GM12878 (cell line): ENCODE data around the gene FTL.

Experiments
- CEBPB ChIP-seq, 2 experiments: fragments of 150-350 bp in 1 of 2; IDR thresholded peaks; 2 replicates each; pipeline ENCODE4 v1.6.1; 2012 to 2014; ENCODE audit warnings: low read depth in 2 of 2, low read length in 2 of 2, borderline replicate concordance in 1 of 2, inconsistent platforms in 1 of 2
- CHD2 ChIP-seq: IDR thresholded peaks from 2 replicates; pipeline ENCODE4 v1.6.1; 2011; ENCODE audit warnings: low read depth, low read length, improper control_type of control experiment, borderline replicate concordance
- CTCF ChIP-seq, 3 experiments: IDR thresholded peaks in 2 of 3; conservative IDR thresholded peaks in 1 of 3; 2 replicates each; pipeline ENCODE4 v1.5.1; 2011; ENCODE audit warnings: low read depth in 3 of 3, low read length in 3 of 3, mild to moderate bottlenecking in 3 of 3, control low read depth in 2 of 3, moderate library complexity in 2 of 3, inconsistent platforms in 1 of 3, mixed read lengths in 1 of 3; ENCODE audit not compliant: control insufficient read depth in 2 of 3, insufficient read depth in 1 of 3; ENCODE audit errors: extremely low read depth in 1 of 3
- ETV6 ChIP-seq, 2 experiments: fragments of 450-650 bp in 1 of 2; IDR thresholded peaks in 1 of 2; conservative IDR thresholded peaks in 1 of 2; 2 replicates each; pipeline ENCODE4 v1.6.1; 2014; ENCODE audit warnings: antibody characterized with exemption in 1 of 2, borderline replicate concordance in 1 of 2, low read depth in 1 of 2, mild to moderate bottlenecking in 1 of 2, moderate library complexity in 1 of 2
- JUNB ChIP-seq: IDR thresholded peaks from 2 replicates; pipeline ENCODE4 v1.6.1; 2016; ENCODE audit warnings: antibody characterized with exemption, mild to moderate bottlenecking
- POLR2AphosphoS2 ChIP-seq: IDR thresholded peaks from 2 replicates; pipeline ENCODE4 v1.6.1; 2011; ENCODE audit warnings: low read depth, mild to moderate bottlenecking, low read length, improper control_type of control experiment, moderate library complexity
- RAD21 ChIP-seq: IDR thresholded peaks from 2 replicates; pipeline ENCODE4 v1.6.1; 2011; ENCODE audit warnings: mild to moderate bottlenecking, low read depth, low read length, moderate library complexity; ENCODE audit not compliant: insufficient read depth
- RELB ChIP-seq: fragments of 450-650 bp; IDR thresholded peaks from 2 replicates; pipeline ENCODE4 v1.6.1; 2017; ENCODE audit warnings: low read depth, mild to moderate bottlenecking, moderate library complexity
- YY1 ChIP-seq: IDR thresholded peaks from 2 replicates; pipeline ENCODE4 v1.6.1; 2011; ENCODE audit warnings: low read depth, mild to moderate bottlenecking, low read length
- ZBTB33 ChIP-seq: fragments of 450-650 bp; IDR thresholded peaks from 2 replicates; pipeline ENCODE4 v1.6.1; 2017; ENCODE audit warnings: mild to moderate bottlenecking

- no peak for TF ChIP-seq ZBTB33
- TF ChIP-seq POLR2AphosphoS2 = no peak
- TF ChIP-seq CEBPB (IDR thresholded peaks at IDR 0.05; ENCODE audit: borderline replicate concordance in 1 of 2, low read depth in 2 of 2, low read length in 2 of 2) = no peak
- TF ChIP-seq RELB = no peak
- no peak for TF ChIP-seq CTCF (IDR thresholded peaks at IDR 0.05 in 2 of 3, conservative IDR thresholded peaks at IDR 0.05 in 1 of 3; ENCODE audit: control insufficient read depth in 2 of 3, extremely low read depth in 1 of 3, insufficient read depth in 1 of 3, low read depth in 3 of 3, low read length in 3 of 3)
- TF ChIP-seq JUNB = no peak
- no peak for TF ChIP-seq ETV6 (conservative IDR thresholded peaks at IDR 0.05 in 1 of 2, IDR thresholded peaks at IDR 0.05 in 1 of 2; ENCODE audit: borderline replicate concordance in 1 of 2, low read depth in 1 of 2)
- TF ChIP-seq CHD2 = no peak
- TF ChIP-seq YY1 = no peak
- TF ChIP-seq RAD21 = no peak
Observed at GRCh38 chr19:48945415-48945814, 19.7 kb upstream of the FTL start.
